Adrenal gland (tissue), 5 donors: ENCODE data around the gene AUTS2.

ENCODE experiments used
- POLR2A ChIP-seq, 2 donors: fragments of 450-650 bp; IDR thresholded peaks; one replicate each; pipeline ENCODE4 v1.6.1; 2017; ENCODE audit warnings: antibody characterized with exemption in 2 of 2, mild to moderate bottlenecking in 2 of 2, moderate library complexity in 1 of 2
- TF ChIP-seq, protein P1 (sequence below), 6 experiments: fragments of 450-650 bp in 4 of 6; fragments of 200-600 bp in 2 of 6; sonication (generic) in 1 of 6; IDR thresholded peaks; 1 replicate in 5 of 6; 2 replicates in 1 of 6; pipeline versions ENCODE4 v1.5.1 to v1.8.0; 2016 to 2021; ENCODE audit warnings: antibody characterized with exemption in 6 of 6, mild to moderate bottlenecking in 2 of 6, moderate library complexity in 1 of 6
- donor health status: DM: no; HTN: no; CAD: no.

DNA sequence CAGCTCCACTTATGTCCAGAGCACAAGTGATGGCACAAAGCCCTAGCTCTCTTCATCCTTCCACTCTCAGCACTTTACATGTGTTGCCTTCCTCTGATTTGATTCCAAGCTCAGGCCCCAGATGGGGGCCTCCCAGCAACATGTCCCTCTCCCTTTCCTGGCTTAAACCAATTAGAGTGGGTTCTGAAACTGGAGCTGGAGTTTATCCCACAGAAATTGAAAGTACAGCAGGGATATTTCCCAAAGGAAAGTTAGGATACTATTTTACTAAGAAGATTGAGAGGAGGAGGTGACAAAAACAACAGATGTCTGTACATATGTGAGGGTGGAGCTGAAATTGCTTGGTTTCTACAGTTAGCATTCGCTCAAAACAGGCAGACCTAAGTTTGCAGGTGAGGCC, 724.6 kb downstream of the AUTS2 start:
- TF ChIP-seq, protein P1, sequence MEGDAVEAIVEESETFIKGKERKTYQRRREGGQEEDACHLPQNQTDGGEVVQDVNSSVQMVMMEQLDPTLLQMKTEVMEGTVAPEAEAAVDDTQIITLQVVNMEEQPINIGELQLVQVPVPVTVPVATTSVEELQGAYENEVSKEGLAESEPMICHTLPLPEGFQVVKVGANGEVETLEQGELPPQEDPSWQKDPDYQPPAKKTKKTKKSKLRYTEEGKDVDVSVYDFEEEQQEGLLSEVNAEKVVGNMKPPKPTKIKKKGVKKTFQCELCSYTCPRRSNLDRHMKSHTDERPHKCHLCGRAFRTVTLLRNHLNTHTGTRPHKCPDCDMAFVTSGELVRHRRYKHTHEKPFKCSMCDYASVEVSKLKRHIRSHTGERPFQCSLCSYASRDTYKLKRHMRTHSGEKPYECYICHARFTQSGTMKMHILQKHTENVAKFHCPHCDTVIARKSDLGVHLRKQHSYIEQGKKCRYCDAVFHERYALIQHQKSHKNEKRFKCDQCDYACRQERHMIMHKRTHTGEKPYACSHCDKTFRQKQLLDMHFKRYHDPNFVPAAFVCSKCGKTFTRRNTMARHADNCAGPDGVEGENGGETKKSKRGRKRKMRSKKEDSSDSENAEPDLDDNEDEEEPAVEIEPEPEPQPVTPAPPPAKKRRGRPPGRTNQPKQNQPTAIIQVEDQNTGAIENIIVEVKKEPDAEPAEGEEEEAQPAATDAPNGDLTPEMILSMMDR (IDR thresholded peaks at IDR 0.05): no peak
- TF ChIP-seq POLR2A (IDR thresholded peaks at IDR 0.05): no peak
